Psoas muscle (tissue), 8 donors: ENCODE data around the gene OGG1. TPM values are rescaled to one million over a fixed set of nuclear protein-coding genes. Genes with fewer than 3 reads are reported as not detected.
A peak's percentile ranks its signal among the peaks of the same experiment; 100 is the strongest.

Experiments used
- ATAC-seq, 4 donors: fragments of 200-7000 bp; cut with Tn5 transposase; one replicate each; pipeline ENCODE4 v1.9.1; 2020; ENCODE audit warnings: moderate library complexity in 3 of 4, mild to moderate bottlenecking in 2 of 4
- DNase-seq, 2 donors: peaks; one replicate each; pipeline ENCODE4 v3.0.0-alpha.2; 2020
- H3K27ac ChIP-seq: fragments of 200-600 bp; one replicate; pipeline ENCODE4 v1.8.0; 2022
- H3K27me3 ChIP-seq, 3 donors: fragments of 200-600 bp in 1 of 3; one replicate each; pipeline versions ENCODE4 v1.6.1 to v1.8.0; 2013 to 2022; ENCODE audit warnings: low read length in 2 of 3, mild to moderate bottlenecking in 2 of 3, moderate library complexity in 1 of 3; ENCODE audit not compliant: insufficient read depth in 3 of 3
- H3K36me3 ChIP-seq, 2 donors: fragments of 200-600 bp in 1 of 2; one replicate each; pipeline versions ENCODE4 v1.6.1 to v1.8.0; 2013 to 2022; ENCODE audit warnings: low read depth in 1 of 2, mild to moderate bottlenecking in 1 of 2, moderate library complexity in 1 of 2; ENCODE audit not compliant: insufficient read depth in 1 of 2
- H3K4me1 ChIP-seq: fragments of 200-600 bp; one replicate; pipeline ENCODE4 v1.8.0; 2022
- H3K4me3 ChIP-seq: fragments of 200-600 bp; one replicate; pipeline ENCODE4 v1.8.0; 2022; ENCODE audit warnings: mild to moderate bottlenecking
- H3K9me3 ChIP-seq: fragments of 200-600 bp; one replicate; pipeline ENCODE4 v1.8.0; 2022
- CTCF ChIP-seq: fragments of 200-600 bp; IDR thresholded peaks from one replicate; pipeline ENCODE4 v1.8.0; 2022; ENCODE audit warnings: antibody characterized with exemption
- WGBS, 3 donors: extraction: QIAGEN DNeasy Blood & Tissue Kit; methylation state at CpG; one replicate each; pipeline versions ENCODE4 v1.1.6 to v1.1.7; 2013; 5-methylcytosine and 5-hydroxymethylcytosine counted together
- intact Hi-C, 2 donors: fragments of 100-400 bp; cut with DNase I; formaldehyde crosslinking; loops; one replicate each; pipeline versions ENCODE4 v1.11.0 to v1.14.2; 2022
- polyA plus RNA-seq, 3 donors: library from polyadenylated mRNA; stranded (reverse); fragments of 200-250 nt; gene quantifications; one replicate each; pipeline ENCODE4 v1.2.3, GENCODE V29; 2013
- total RNA-seq, 4 donors: library from RNA; stranded (reverse); fragmentation: NEBNext Ultra II Directional in 2 of 4; extraction: Animal tissue kit (Norgen Biotek cat#: 25700) in 2 of 4; gene quantifications; one replicate each; pipeline versions ENCODE4 v1.2.1 to v1.2.4, GENCODE V29; 2021 to 2023
- donor health status: healthy with polysubstance abuse.
- donor health status: DM: no; HTN: no; CAD: no; lungs with moderate emphysema.
- donor health status: Bipolar disorder and iron deficiency.
- donor health status: healthy.
- donor health status: DM: yes; HTN: yes; CAD: no.
- donor health status: DM: no; HTN: no; CAD: no.
- donor health status: DM: no; HTN: no; CAD: no.
- donor health status: DM: yes; HTN: yes; CAD: no.

OGG1 gene
- total and polyA plus RNA-seq, 7 donors: 6.3 to 19.7 (median 8.9) TPM

GRCh38 chr3:9712415-9712814 is 37.3 kb upstream of the OGG1 start:
- no peak for TF ChIP-seq CTCF
- WGBS, 3 donors: 65 to 90% (median 85%) methylated on average over 2 of the region's 2 CpGs
- DNase-seq: no peak
- H3K27ac ChIP-seq: no peak overlapping the region
- H3K36me3 ChIP-seq: no peaks in the 10 kb centered on the region
- H3K9me3 ChIP-seq: no peaks in the 10 kb centered on the region
- intact Hi-C loops: no loop called here
- H3K4me1 ChIP-seq: no peaks in the 10 kb centered on the region
- no peak overlapping the region for H3K4me3 ChIP-seq
- no peaks in the 10 kb centered on the region for H3K27me3 ChIP-seq
- ATAC-seq: no peak

GRCh38 chr3:9713142-9713541 is 36.6 kb upstream of the OGG1 start:
- 84 to 88% (median 87%) methylated on average over 4 of the region's 4 CpGs for WGBS, 3 donors
- Histone ChIP-seq H3K27ac (no peak overlapping the region), H3K36me3 (no peaks in the 10 kb centered on the region), H3K27me3 (no peaks in the 10 kb centered on the region), H3K4me1 (no peaks in the 10 kb centered on the region), H3K4me3 (no peak overlapping the region), H3K9me3 (no peaks in the 10 kb centered on the region)
- no peak for TF ChIP-seq CTCF
- ATAC-seq (no peak), DNase-seq (no peak)
- intact Hi-C loops: no loop called here

- Histone ChIP-seq H3K4me3 (no peak overlapping the region), H3K4me1 (no peaks in the 10 kb centered on the region), H3K27ac (no peak overlapping the region), H3K9me3 (no peaks in the 10 kb centered on the region), H3K36me3 (no peaks in the 10 kb centered on the region), H3K27me3 (no peaks in the 10 kb centered on the region)
- intact Hi-C loops: no loop called here
- ATAC-seq (no peak), DNase-seq (no peak)
- no peak for TF ChIP-seq CTCF
- WGBS, 3 donors: 14 to 29% (median 21%) methylated on average over 4 of the region's 4 CpGs
These were observed 34.6 kb upstream of the OGG1 start for GRCh38 chr3:9715136-9715535.

- intact Hi-C loops: no loop called here
- Histone ChIP-seq H3K27me3 (no peaks in the 10 kb centered on the region), H3K27ac (no peak overlapping the region), H3K9me3 (no peaks in the 10 kb centered on the region), H3K36me3 (no peaks in the 10 kb centered on the region), H3K4me1 (no peaks in the 10 kb centered on the region), H3K4me3 (no peak overlapping the region)
- peak; percentile 55 for TF ChIP-seq CTCF
- peak; percentile 93 to 98 (median 96) for ATAC-seq
- DNase-seq: peak; percentile 70 to 78
- WGBS, 3 donors: 39 to 44% (median 42%) methylated on average over 6 of the region's 6 CpGs
These were observed 33.9 kb upstream of the OGG1 start for GRCh38 chr3:9715764-9716437.
